ENCODE results near the gene NFYA.

Gene NFYA

DNA sequence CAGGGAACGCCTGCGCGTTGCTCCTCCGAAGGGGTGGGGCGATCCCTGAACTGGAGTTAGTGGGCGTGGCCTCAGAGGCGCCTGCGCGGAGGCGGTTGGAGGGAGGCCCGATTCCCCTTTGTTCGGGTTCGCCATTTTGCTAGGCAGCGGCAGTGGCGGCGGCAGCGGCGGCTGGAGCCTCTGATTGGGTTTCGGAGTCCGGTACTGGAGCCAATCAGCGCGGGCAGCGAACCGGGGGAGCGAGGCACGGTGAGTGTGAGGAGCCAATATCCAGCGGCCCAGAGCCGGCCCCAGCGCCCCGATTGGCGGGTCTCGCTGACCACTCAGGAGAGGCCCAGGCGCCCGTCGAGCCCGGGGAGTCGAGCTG, at the start of gene NFYA:
TSS of gene NFYA (plus strand) at position 139 of the 367 bp plus-strand sequence. CDS start 6,116 bp downstream, outside the sequence.
- peak; percentile 100 for DNase-seq

DNA sequence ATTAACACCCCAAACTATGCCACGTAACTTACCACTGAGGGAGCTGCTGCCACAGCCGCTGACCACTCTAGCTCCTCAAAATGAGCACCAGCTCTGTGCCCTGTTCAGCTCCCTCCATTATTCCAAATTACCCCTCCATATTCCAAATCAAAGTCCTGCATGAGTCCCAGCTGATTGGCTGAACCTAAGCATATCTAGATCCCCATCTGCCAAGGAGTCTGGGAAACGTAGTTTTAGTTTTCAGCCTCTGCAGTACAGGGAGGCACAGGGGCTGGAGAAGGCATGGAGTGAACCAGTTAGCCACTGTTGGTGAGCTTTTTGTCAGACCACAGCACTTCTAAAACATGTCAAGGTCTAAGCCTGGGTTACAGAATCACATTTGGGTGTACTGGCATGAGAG, 49.7 kb upstream of the NFYA start:
- DNase-seq, result no peak

- DNase-seq, result no peak
These were observed 46.7 kb upstream of the NFYA start for GRCh38 chr6:41025966-41026530.

- no peak for DNase-seq
These were observed 45.5 kb upstream of the NFYA start for GRCh38 chr6:41027241-41027640.

GRCh38 chr6:41027799-41028560, 44.8 kb upstream of the NFYA start:
- peak; percentile 69 for DNase-seq

- DNase-seq, result no peak
These were observed 44.0 kb upstream of the NFYA start for GRCh38 chr6:41028561-41029412.

GRCh38 chr6:41032830-41033229, 39.9 kb upstream of the NFYA start:
- no peak for DNase-seq

- no peak for DNase-seq
These were observed 39.0 kb upstream of the NFYA start for GRCh38 chr6:41033776-41034175.

DNA sequence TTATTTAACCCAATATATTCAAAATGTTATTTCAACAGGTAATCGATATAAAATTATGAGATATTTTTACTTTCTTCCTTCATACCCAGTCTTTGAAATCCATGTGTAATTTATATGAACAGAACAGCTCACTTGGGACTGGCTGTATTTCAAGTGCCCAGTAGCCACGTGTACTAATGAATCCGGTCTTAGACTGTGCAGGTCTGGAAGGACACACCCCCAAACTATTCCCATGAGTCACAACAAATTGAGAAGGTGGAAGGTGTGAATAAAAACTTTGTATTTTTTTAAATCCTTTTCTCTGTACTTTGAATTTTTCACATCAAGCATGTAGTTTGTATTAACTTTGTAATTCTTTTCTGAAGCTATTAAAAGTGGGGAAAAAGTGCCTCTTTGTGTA, 36.6 kb upstream of the NFYA start:
- no peak for DNase-seq

GRCh38 chr6:41036601-41037000, 36.2 kb upstream of the NFYA start:
- DNase-seq, result no peak

DNA sequence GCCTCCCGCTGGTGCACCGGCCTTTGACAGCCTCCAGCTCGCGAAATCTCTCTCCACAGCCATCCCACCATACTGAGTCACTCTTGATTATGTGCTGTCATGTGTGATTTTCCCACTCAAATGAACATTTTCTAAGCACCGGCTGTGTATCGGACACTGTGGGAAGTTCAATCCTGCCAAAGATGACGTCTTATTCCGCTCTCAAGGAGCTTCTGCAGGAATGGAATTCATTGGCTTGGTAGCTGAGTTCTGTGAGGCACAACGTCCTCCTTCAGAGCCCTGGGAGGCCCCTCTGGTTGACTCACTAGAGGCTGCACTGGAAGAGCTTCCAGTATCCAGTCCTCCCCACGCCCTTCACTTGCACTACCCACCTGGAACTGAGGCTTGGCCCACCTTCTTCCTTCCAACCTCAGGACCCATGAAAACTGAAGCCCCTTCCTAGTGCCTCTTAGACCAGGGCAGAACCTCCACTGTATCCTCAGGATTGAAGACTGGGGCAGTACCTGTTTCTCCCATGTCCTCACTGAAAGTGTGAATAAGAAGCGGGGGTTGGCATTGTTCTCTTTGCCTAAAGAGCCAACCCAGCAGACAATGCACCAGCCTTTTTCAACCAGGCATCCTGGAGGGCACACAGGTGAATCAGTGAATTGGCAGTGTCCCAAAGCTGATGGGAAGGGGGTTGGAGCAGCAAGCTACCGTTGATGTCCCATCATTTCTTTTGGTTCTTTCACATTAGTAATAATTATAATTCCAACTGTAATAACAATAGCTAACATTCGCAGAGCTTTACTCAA, 35.5 kb upstream of the NFYA start:
- DNase-seq, result no peak

DNA sequence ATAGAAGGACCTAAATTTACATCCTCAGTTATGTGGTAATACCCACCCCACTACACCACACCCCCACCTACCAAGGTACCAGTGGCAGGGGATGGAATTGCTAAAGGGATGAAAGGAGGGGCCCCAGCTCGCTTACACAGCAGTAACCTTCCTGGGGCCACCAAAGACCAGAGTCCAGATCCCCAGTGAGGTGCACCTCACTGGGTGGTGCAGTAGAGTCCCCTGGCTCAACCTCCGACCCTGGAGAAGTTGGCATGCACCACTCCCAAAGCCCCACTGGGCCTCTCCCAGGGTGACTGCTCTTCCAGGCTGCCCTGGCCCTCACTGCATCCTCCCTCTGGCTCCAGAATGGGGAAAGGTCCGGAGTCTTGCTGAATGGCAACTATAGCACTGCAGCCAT, 34.6 kb upstream of the NFYA start:
- DNase-seq, result no peak

GRCh38 chr6:41039060-41039998, 33.4 kb upstream of the NFYA start, which contains the start of gene UNC5CL:
UNC5CL (minus strand) TSS chr6:41039221; CDS start chr6:41035074, 4,147 bp downstream.
- peak; percentile 49 for DNase-seq

DNA sequence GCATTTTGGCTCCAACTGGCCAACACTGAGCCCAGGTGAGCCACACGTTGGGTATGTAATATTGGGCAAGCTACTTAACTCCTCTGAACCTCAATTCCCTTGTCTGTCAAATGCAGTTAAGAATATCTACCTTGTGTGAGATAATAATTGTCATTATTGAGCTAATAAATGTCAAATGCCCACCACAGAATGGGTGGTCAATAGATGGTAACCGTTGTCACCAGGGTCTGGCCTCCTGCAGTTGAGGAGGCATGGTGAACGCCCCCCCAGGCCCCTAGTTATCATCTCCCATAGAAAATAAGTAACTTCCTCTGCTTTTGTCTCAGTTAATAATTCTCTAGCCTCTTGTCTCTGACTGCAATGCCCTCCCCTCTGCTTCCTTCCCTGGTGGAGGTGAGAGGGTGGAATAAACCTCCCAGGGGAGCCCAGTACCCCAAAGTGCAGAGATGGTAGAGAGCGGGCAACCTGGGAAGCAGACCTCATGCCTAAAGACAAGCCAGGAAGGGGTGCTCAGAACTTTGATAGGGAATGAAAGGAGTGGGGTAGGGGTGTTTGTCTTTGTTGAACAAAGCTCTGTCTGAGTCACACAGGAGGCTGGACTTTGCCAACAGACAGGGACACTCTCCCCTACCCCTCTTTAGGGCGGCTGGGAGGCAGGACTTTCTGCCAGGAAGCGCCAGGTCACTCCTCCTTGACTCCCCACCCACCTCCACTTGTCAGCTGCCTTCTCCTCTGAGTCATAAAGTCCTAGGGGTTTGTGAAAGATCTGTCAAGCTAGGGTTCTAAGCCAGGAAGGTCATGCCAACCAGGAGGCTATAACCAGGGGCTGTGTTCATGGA, 32.5 kb upstream of the NFYA start:
- no peak for DNase-seq

DNA sequence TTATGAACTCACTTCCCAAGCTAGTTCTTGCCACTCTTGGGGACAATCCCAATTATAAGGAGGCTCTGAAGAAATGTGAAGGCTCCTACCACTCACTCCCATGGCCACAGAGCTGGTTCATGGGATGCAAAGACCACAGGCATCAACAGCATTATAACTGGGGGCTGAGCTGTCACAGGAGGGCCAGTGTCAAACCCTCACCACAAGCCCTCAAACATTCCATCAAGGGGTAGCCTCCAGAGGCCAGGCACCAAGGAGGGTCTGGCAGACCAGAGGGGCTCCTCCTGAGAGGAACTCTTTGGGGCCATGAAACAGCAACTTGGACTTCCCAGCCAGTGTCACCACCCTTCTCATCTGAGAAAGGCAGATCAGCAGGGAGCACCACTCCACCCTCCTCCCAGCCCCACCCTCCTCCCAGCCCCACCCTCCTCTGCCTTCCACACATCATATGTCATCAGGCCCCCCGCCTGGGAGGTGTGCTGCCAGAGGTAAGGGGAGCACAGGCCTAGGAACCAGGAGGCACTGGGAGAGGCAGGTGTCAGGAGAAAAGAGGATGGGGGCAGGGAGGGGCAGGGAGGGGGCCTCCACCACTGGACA, 31.7 kb upstream of the NFYA start:
- DNase-seq, result no peak

GRCh38 chr6:41042226-41043055, 30.3 kb upstream of the NFYA start, which contains the start of gene TSPO2:
TSPO2 (plus strand) TSS chr6:41042467; CDS start chr6:41042986, 519 bp downstream.
- DNase-seq, result no peak

- no peak for DNase-seq
These were observed 29.6 kb upstream of the NFYA start for GRCh38 chr6:41043151-41043550.

GRCh38 chr6:41045664-41046063, 27.1 kb upstream of the NFYA start:
- no peak for DNase-seq

GRCh38 chr6:41046084-41046483, 26.7 kb upstream of the NFYA start:
- DNase-seq, result no peak
